K562 (cell line): Measurements from ENCODE around the gene GPHN. TPM values are rescaled to one million over a fixed set of nuclear protein-coding genes. Genes with fewer than 3 reads are reported as not detected.

Experiments
- ATAC-seq: fragments of 200-7000 bp; cut with Tn5 transposase; 3 replicates; pipeline ENCODE4 v1.9.1; 2020; ENCODE audit warnings: moderate library complexity
- BruUV-seq: library from RNA; stranded (reverse); fragments of 400-500 nt; replicated peaks from 2 replicates; lab custom pipeline; 2021; lab: Mats Ljungman, UMichigan
- CTCF ChIA-PET: fragments of 300-600 bp; formaldehyde crosslinking; extraction: SDS; loops from one replicate; lab custom pipeline; 2021; ENCODE audit warnings: low intra/inter-chr PET ratio; lab: Yijun Ruan, JAX
- POLR2A ChIA-PET: fragments of 300-600, 350-650 bp; sonication (Branson Sonifier 250); formaldehyde crosslinking; extraction: SDS; loops from one replicate; lab custom pipeline; 2021; ENCODE audit warnings: antibody characterized with exemption, inconsistent platforms; lab: Yijun Ruan, JAX
- DNase-seq, 4 experiments: peaks; one replicate each; pipeline versions ENCODE4 v3.0.0 to v3.0.0-alpha.2; 2011 to 2018; ENCODE audit warnings: low spot score in 3 of 4, mixed read lengths in 3 of 4; ENCODE audit errors: extremely low read depth in 1 of 4
- FAIRE-seq: peaks from 2 replicates; lab custom pipeline; 2011; peaks lifted over from hg19 to GRCh38; lab: Jason Lieb, UNC
- H2AFZ ChIP-seq: 2 replicates; pipeline ENCODE4 v1.6.0; 2011; ENCODE audit warnings: low read depth, low read length, control low read depth, inconsistent platforms
- H3K27ac ChIP-seq: fragments of 200-600 bp; 3 replicates; pipeline ENCODE4 v1.8.0; 2011; ENCODE audit warnings: low read depth, mild to moderate bottlenecking, control low read depth, inconsistent platforms, low read length, moderate library complexity, mixed read lengths; ENCODE audit errors: extremely low read depth
- H3K27me3 ChIP-seq, 2 experiments: fragments of 300-600 bp in 1 of 2; 2 replicates in 1 of 2; 3 replicates in 1 of 2; pipeline versions ENCODE4 v1.6.0 to v1.8.0; 2011; ENCODE audit warnings: inconsistent platforms in 2 of 2, low read length in 2 of 2, mild to moderate bottlenecking in 1 of 2, mixed read lengths in 1 of 2, moderate library complexity in 1 of 2; ENCODE audit not compliant: control insufficient read depth in 2 of 2, insufficient read depth in 2 of 2
- H3K36me3 ChIP-seq: fragments of 300-600 bp; 3 replicates; pipeline ENCODE4 v1.8.0; 2011; ENCODE audit warnings: mild to moderate bottlenecking, low read length, inconsistent platforms; ENCODE audit not compliant: control insufficient read depth, insufficient read depth
- H3K4me1 ChIP-seq, 2 experiments: fragments of 200-600 bp in 1 of 2; replicated peaks in 1 of 2; 2 replicates in 1 of 2; 3 replicates in 1 of 2; pipeline versions ENCODE4 v1.5.1 to v1.8.0; 2011; ENCODE audit warnings: inconsistent platforms in 2 of 2, low read length in 2 of 2, mild to moderate bottlenecking in 1 of 2, mixed read lengths in 1 of 2, moderate library complexity in 1 of 2; ENCODE audit not compliant: control insufficient read depth in 2 of 2, insufficient read depth in 2 of 2
- H3K4me2 ChIP-seq: 2 replicates; pipeline ENCODE4 v1.6.1; 2011; ENCODE audit warnings: low read length, control low read depth, inconsistent platforms, mixed read lengths; ENCODE audit not compliant: insufficient read depth
- H3K4me3 ChIP-seq: fragments of 200-600 bp; sonication (generic), shearing (Covaris generic); 2 replicates; pipeline ENCODE4 v1.5.1; 2016; ENCODE audit warnings: control low read depth, inconsistent platforms
- H3K79me2 ChIP-seq: fragments of 200-600 bp; 3 replicates; pipeline ENCODE4 v1.8.0; 2011; ENCODE audit warnings: low read length, inconsistent platforms; ENCODE audit not compliant: control insufficient read depth, insufficient read depth
- H3K9ac ChIP-seq, 2 experiments: 2 replicates each; pipeline versions ENCODE4 v1.6.0 to v1.6.1; 2011; ENCODE audit warnings: low read depth in 2 of 2, low read length in 2 of 2, control low read depth in 1 of 2, inconsistent platforms in 1 of 2, mild to moderate bottlenecking in 1 of 2, mixed read lengths in 1 of 2; ENCODE audit not compliant: insufficient read depth in 1 of 2
- H3K9me1 ChIP-seq: one replicate; pipeline ENCODE4 v1.6.0; 2011; ENCODE audit warnings: inconsistent platforms, mild to moderate bottlenecking, low read length, moderate library complexity; ENCODE audit not compliant: control insufficient read depth, insufficient read depth
- H3K9me3 ChIP-seq: replicated peaks from 2 replicates; pipeline ENCODE4 v1.5.1; 2011; ENCODE audit warnings: low read depth, low read length, inconsistent platforms; ENCODE audit not compliant: control insufficient read depth, insufficient read depth
- H4K20me1 ChIP-seq: replicated peaks from 2 replicates; pipeline ENCODE4 v1.6.1; 2011; ENCODE audit warnings: low read length, inconsistent platforms, mixed read lengths; ENCODE audit not compliant: control insufficient read depth, insufficient read depth
- KLF16 ChIP-seq: IDR thresholded peaks from 2 replicates; pipeline ENCODE4 v1.6.1; 2016; ENCODE audit warnings: antibody characterized with exemption
- RBM17 ChIP-seq: fragments of 200-400 bp; formaldehyde crosslinking; IDR thresholded peaks from 2 replicates; pipeline ENCODE4 v1.6.1; 2017; ENCODE audit warnings: low read depth, mild to moderate bottlenecking, low read length, borderline replicate concordance
- SMAD1 ChIP-seq: fragments of 150-350 bp; IDR thresholded peaks from 2 replicates; pipeline ENCODE4 v1.6.1; 2014; ENCODE audit warnings: low read length, low read depth; ENCODE audit not compliant: partially characterized antibody
- XRCC3 ChIP-seq: fragments of 450-650 bp; IDR thresholded peaks from 2 replicates; pipeline ENCODE4 v1.6.1; 2017; ENCODE audit warnings: mild to moderate bottlenecking, moderate library complexity
- XRCC4 ChIP-seq: IDR thresholded peaks from one replicate; pipeline ENCODE4 v1.6.1; 2011; ENCODE audit not compliant: insufficient read depth, insufficient read length; ENCODE audit errors: extremely low read depth
- ZBTB49 ChIP-seq: sonication (generic); formaldehyde crosslinking; IDR thresholded peaks from 2 replicates; pipeline ENCODE4 v1.8.0; 2022; ENCODE audit warnings: missing genetic modification reagents, mild to moderate bottlenecking, borderline replicate concordance
- ZFP1 ChIP-seq: fragments of 450-650 bp; formaldehyde crosslinking; IDR thresholded peaks from 2 replicates; pipeline ENCODE4 v1.4.0; 2020; ENCODE audit warnings: mild to moderate bottlenecking, mixed read lengths
- ZNF143 ChIP-seq: sonication (generic); formaldehyde crosslinking; IDR thresholded peaks from 2 replicates; pipeline ENCODE4 v1.9.0; 2022; ENCODE audit warnings: mild to moderate bottlenecking, missing genetic modification reagents
- ZNF644 ChIP-seq: fragments of 200-800 bp; sonication (Bioruptor generic); IDR thresholded peaks from 2 replicates; pipeline ENCODE4 v1.6.1; 2016; ENCODE audit warnings: low read depth, missing genetic modification characterization, missing compliant biosample characterization
- WGBS: fragments of 100-300 bp; shearing (Covaris generic); methylation state at CpG from one replicate; pipeline ENCODE4 v1.1.6; 2016; ENCODE audit warnings: low coverage, mixed read lengths; ENCODE audit not compliant: insufficient coverage; ENCODE audit errors: missing lambda C conversion rate; 5-methylcytosine and 5-hydroxymethylcytosine counted together
- in situ Hi-C: fragments of 300-500 bp; cut with MboI; formaldehyde crosslinking; loops from 4 replicates; pipeline ENCODE4 v1.15.0; 2018; ENCODE audit warnings: inconsistent platforms, mixed read lengths
- intact Hi-C: fragments of 100-400 bp; cut with micrococcal nuclease; formaldehyde crosslinking; loops from 2 replicates; pipeline ENCODE4 v1.14.2; 2022
- polyA plus RNA-seq, 8 experiments: library from polyadenylated mRNA; depleted of rRNA in 4 of 8; stranded (reverse) in 5 of 8; unstranded in 3 of 8; fragments of >200 nt; fragmentation: Nextera tagmentation in 2 of 8; fragmentation: Illumina TruSeq in 1 of 8; extraction: Ambion mirVana in 2 of 8; extraction: Trizol in 1 of 8; gene quantifications; 2 replicates each; pipeline versions ENCODE4 v1.2.1 to v1.2.3, GENCODE V29; 2011 to 2014; ENCODE audit warnings: inconsistent platforms in 1 of 8, missing spikeins in 1 of 8
- total RNA-seq, 7 experiments: library from RNA; depleted of rRNA in 6 of 7; stranded (reverse); fragments of >200 nt in 6 of 7; fragmentation: Illumina TruSeq in 2 of 7; extraction: Trizol in 2 of 7; gene quantifications; 2 replicates each; pipeline versions ENCODE4 v1.2.1 to v1.2.3, GENCODE V29; 2011 to 2021; ENCODE audit warnings: low replicate concordance in 1 of 7
- TF ChIP-seq, protein P1 (sequence below): fragments of 450-650 bp; formaldehyde crosslinking; IDR thresholded peaks from 2 replicates; pipeline ENCODE4 v1.4.0; 2020; ENCODE audit warnings: mild to moderate bottlenecking

GPHN gene
- total and polyA plus RNA-seq, 9 of the 15 experiments (the other 6 are each of a cell fraction or from before 2014, with no cell fraction given), result 5.9 to 16.0 (median 11.4) TPM

- TF ChIP-seq ZBTB49 (no peak), XRCC4 (no peak), ZFP1 (CRISPR knock-in tag) (no peak), SMAD1 (no peak), ZNF143 (CRISPR knock-in tag) (no peak), XRCC3 (no peak), ZNF644 (no peak), KLF16 (no peak)
- TF ChIP-seq, protein P1, sequence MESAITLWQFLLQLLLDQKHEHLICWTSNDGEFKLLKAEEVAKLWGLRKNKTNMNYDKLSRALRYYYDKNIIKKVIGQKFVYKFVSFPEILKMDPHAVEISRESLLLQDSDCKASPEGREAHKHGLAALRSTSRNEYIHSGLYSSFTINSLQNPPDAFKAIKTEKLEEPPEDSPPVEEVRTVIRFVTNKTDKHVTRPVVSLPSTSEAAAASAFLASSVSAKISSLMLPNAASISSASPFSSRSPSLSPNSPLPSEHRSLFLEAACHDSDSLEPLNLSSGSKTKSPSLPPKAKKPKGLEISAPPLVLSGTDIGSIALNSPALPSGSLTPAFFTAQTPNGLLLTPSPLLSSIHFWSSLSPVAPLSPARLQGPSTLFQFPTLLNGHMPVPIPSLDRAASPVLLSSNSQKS (CRISPR knock-in tag), result no peak
Observed at GRCh38 chr14:66619952-66620351, 112.0 kb downstream of the GPHN start (continued).

- intact Hi-C loops (loop anchor here (5.0 kb wide), 1 partner anchor 493 kb away; no protein-coding TSS in a partner anchor), in situ Hi-C loops (no loop called here)
- Histone ChIP-seq H3K9me1 (no peaks in the 10 kb centered on the region), H3K4me3 (no peak overlapping the region), H3K9ac (no peak overlapping the region), H3K4me2 (no peak overlapping the region), H3K4me1 (no peaks in the 10 kb centered on the region), H3K27ac (no peak overlapping the region), H4K20me1 (no peaks in the 10 kb centered on the region), H2AFZ (no peak overlapping the region), H3K9me3 (no peaks in the 10 kb centered on the region), H3K79me2 (no peaks in the 10 kb centered on the region), H3K27me3 (no peaks in the 10 kb centered on the region), H3K36me3 (no peaks in the 10 kb centered on the region)
- no TSS peak for BruUV-seq
- TF ChIP-seq RBM17, result no peak
- ChIA-PET CTCF (no interaction called here), POLR2A (no interaction called here)
- DNase-seq (no peak), FAIRE-seq (no peak), ATAC-seq (no peak)
- 10% methylated on average over 1 of the region's 4 CpGs for WGBS
Observed at GRCh38 chr14:66623838-66624237, 115.9 kb downstream of the GPHN start.
